ENCODE data around the gene HLA-DRB1.

GRCh38 chr6:32613475-32613874 is 23.8 kb upstream of the HLA-DRB1 start:
- TF ChIP-seq CTCF (conservative IDR thresholded peaks at IDR 0.05; ENCODE audit: low read length): no peak
- TF ChIP-seq EZH2phosphoT487 (IDR thresholded peaks at IDR 0.05; ENCODE audit: borderline replicate concordance, low read depth, low read length): no peak
